ENCODE results near the gene CEACAM16. TPM values are rescaled to one million over a fixed set of nuclear protein-coding genes. Genes with fewer than 3 reads are reported as not detected.
"Not testable (repeated sequence)": the region's sequence is repeated elsewhere in the genome, so short reads cannot be mapped to it uniquely, and the experiment has no call there.

Gene CEACAM16
- total RNA-seq, 1 donor from 2014 or later = under 0.01 TPM

DNA sequence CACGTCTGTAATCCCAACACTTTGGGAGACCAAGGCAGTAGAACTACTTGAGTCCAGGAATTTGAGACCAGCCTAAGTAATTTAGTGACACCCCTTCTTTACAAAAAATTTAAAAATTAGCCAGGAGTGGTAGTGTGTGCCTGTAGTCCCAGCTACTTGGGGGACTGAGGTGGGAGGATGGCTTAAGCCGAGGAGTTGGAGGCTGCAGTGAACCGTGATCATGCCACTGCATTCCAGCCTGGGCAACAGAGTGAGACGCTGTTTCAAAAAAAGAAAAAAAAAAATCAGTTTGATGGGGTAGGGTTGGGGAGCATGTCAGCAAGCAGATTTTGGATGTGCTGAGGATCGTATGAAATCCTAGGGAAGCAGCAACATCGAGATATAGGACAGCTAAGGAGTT, 23.4 kb upstream of the CEACAM16 start:
- no peak for DNase-seq (ENCODE audit: low read depth in 2 of 2)

DNA sequence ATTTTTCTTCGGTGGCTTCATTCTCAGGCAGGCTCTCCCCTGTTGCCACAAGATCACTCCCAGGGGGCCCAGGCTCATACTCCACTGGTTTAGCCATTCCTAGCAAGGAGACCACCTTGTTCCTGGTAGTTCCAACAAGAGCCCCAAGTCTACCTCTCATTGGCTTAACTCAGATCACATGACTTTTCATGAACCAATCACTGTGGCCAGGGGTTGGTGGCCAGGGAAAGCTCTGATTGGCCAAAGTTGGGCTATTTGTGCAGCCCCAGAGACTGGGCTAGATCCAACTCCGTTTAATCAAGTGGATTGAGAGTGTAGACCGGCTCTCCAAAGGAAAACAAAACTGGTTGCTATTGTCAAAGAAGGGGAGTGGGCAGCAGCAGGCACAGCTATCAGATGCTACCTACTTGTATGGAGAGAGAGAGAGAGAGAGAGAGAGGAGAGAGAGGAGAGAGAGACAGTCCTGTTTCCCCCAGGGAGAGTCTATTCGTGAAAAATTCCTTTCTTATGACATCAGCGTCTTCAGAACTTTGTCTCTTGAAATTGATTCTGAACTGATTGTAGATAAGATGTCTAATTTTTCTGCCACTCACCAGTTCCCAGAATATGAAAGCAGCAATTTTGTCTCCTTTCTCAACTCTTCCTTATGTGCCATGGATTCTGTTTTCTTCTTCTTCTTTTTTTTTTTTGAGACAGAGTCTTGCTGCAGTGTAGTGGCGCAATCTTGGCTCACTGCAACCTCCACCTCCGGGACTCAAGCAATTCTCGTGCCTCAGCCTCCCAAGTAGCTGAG, 21.7 kb upstream of the CEACAM16 start:
- DNase-seq (ENCODE audit: low read depth in 2 of 2) = peak in 1 of 2 donors; percentile 53

DNA sequence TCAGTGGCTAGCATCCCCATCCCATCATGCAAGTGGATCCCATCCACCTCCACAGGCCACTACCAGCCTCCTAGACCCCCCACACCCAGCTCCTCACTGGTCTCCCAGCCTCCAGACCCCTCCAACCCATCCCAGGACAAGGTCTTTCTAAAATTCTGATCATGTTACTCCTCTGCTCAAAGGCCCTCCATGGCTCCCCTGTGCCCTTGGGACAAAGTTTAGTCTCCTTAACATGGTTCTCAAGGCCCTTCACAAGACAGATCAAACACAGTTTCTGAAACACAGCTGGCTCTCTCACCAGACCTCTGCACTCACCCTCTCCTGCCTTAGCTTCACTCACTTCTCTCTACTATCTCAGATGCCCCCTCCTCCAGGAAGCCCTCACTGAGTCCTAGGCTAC, 18.4 kb upstream of the CEACAM16 start:
- DNase-seq (ENCODE audit: low read depth in 2 of 2) = no peak

DNA sequence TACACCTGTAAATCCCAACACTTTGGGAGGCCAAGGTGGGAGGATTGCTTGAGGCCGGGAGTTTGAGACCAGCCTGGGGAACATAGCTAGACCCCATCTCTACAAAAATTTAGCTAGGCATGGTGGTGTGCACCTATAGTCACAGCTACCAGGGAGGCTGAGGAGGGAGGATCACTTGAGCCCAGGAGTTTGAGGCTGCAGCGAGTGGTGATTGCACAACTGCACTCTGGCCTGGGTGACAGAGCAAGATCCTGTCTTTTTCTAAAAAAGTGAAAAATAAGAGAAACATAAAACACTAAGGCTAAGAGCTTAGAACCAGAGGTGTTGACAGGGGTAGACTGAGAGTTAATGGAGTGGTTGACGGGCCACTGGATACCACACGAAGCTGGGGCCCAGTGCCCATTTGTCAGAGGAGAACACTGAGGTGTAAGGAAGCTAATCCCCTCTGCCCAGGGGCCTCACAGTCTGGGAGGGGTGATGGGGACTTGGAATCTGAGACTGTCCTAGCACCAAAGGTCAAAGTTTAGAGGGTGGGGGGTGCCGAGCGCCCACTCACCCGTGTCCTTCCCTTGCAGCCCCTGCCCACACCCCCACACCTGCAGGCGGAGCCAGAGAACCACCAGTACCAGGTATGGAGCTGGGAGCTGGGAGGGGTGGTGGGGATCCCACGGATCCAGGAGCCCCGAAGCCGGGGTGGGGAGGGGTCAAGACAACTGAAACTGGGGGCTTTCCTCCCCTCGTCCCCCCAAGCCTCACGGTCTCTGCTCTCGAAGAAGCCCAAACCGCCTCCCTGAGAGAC, 16.8 kb upstream of the CEACAM16 start:
- no peak for DNase-seq (ENCODE audit: low read depth in 2 of 2)

DNA sequence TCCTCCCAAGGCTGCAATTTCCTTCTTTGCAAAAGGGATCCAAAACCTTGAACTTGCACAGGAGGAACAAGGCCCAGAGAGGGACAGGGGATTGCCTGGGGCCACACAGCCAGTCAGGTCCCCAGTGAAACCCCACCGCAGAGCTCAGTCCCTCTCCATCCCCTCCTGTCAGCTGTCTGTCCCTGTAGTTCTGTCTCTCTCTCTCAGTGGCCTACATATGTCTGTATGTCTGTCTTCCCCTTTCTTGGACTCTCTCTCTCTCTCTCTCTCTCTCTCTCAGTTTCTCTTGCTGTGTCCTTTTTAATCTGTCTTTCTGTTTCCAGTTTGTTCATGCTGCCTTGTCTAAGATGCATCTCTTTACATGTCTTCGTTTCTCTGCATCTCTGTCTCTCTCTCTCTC, 16.1 kb upstream of the CEACAM16 start:
- DNase-seq (ENCODE audit: low read depth in 2 of 2) = no peak

DNA sequence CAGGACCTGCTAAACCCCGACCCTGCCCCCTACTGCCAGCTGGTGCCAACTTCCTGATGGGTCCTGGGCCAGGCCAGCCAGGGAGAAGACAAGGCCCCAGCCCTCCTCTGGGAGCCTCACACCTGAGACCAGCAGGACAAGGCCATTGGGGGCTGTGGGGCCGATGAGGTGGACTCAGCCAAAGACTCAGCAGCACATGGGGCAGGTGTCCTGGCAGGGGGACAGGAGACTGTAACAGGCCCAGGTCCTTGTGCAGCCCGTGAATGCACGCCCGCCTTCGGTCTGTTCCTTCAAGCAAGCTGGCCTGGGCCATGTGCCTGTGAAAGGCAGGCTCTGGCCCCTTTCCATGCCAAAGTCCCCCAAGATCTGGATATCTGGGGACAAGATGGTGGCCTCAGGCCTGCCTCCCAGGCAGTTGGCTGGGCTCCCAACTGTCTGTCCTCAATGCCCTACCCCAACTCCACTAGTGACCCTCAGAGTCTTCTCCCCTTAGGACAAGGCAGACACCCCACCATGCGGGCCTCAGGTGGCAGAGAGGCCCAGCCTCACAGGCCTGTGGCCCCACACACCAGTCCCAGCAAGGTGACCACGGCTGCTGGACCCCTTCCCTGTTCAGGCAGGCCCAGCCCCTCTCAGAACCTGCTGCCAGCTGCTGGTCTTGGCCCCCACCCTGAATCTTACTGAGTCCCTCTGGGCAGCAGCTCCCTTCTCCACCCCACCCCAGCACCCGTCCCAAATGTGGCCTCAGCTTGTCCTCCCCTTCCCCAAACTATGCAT, 15.3 kb upstream of the CEACAM16 start:
- no peak for DNase-seq (ENCODE audit: low read depth in 2 of 2)

DNA sequence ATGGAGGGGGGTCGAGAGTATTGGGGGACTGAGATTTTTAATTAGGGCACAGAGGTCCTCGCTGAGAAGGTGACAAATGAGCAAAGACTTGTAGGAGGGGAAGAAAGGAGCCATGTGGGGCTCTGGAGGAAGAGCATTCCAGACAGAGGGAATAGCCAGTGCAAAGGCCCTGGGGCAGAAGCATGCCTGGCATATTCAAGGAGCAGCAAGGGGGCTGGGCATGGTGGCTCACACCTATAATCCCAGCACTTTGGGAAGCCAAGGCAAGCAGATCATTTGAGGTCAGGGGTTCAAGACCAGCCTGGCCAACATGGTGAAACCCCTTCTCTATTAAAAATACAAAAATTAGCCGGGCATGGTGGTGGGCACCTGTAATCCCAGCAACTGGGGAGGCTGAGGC, 14.6 kb upstream of the CEACAM16 start:
- not testable (repeated sequence) for DNase-seq (ENCODE audit: low read depth in 2 of 2)

DNA sequence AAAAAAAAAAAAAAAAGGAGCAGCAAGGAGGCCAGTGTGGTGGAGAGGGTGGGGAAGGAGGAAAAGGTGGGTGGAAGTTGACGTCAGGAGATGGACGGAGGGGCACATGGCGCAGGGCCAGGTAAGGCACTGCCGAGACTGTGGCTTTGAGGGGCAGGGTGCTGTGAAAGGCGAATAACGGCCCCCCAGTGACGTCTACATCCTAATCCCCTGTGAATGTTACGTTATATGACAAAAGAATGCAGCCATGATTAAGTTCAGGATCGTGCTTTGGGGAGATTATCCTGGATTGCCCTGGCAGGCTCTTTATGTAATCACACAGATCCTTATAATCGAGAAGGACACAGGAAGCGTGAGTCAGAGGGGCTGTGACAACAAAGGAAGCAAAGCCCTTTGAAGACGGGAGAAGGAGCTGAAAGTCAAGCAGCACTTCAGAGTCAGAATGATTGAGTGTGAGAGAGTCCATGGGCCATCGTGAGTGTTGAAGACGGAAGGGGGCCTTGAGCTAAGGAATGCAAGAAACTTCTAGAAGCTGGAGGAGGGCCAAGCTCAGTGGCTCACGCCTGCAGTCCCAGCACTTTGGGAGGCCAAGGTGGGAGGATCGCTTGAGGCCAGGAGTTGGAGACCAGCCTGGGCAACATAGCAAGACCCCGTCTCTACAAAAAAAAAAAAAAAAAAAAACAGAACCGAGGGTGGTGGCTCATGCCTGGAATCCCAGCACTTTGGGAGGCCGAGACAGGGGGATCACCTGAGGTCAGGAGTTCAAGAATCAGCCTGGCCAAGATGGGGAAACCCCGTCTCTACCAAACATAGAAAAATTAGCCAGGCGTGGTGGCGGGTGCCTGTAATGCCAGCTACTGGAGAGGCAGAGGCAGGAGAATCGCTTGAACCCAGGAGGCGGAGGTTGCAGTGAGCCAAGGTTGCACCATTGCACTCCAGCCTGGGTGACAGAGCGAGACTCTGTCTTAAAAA, 13.8 kb upstream of the CEACAM16 start:
- peak; percentile 23 to 99 for DNase-seq (ENCODE audit: low read depth in 2 of 2)

DNA sequence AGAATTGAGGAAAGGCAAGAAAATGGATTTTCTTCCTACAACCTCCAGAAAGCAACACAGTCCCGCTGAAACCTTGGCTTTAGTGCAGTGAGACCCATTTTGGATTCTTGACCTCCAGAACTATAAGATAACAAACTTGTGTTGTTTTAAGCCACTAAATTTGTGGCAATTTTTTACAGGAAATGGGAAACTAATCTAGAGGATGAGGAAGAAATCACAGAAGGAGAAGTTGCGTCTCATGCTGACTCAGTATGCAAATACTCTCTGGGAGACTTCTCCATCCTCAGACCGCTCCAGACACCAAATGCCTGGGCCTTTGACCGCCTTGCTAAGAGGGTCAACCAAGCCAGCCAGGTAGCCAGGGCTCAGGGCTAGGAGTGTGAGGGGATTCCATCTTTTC, 13.1 kb upstream of the CEACAM16 start:
- peak in 1 of 2 donors; percentile 80 for DNase-seq (ENCODE audit: low read depth in 2 of 2)

DNA sequence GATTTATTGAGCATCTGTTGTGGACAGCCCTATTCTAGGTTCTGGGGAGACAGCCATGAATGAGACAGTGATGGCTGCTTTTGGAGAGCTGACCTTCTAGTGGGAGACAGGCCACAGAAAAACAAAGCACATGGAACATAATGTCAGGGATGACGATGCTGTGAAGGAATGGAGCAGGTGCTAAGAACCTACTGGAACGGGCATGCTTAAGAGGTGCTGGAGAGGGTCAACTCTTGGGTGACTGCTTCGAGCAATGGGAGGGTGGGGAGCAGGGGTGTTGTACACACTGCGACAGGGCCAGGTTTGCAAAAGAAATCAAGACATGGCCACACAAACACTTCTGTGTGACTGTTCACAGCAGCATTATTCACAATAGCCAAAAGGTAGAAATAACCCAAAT, 12.1 kb upstream of the CEACAM16 start:
- DNase-seq (ENCODE audit: low read depth in 2 of 2) = no peak

DNA sequence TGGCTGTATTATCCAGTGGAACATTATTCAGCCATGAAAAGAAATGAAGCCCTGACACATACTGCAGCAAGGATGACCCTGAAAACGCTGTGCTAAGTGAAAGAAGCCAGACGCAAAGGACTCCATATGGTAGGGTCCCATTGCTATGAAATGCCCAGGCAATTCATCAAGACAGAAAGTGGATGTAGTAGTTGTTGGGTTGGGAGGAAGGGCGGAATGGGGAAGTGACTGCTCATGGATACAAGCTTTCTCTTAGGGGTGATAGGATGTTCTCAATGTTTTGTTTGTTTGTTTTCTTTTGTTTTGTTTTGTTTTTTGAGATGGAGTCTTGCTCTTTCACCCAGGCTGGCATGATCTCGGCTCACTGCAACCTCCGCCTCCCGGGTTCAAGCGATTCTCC, 11.1 kb upstream of the CEACAM16 start:
- no peak for DNase-seq (ENCODE audit: low read depth in 2 of 2)

DNA sequence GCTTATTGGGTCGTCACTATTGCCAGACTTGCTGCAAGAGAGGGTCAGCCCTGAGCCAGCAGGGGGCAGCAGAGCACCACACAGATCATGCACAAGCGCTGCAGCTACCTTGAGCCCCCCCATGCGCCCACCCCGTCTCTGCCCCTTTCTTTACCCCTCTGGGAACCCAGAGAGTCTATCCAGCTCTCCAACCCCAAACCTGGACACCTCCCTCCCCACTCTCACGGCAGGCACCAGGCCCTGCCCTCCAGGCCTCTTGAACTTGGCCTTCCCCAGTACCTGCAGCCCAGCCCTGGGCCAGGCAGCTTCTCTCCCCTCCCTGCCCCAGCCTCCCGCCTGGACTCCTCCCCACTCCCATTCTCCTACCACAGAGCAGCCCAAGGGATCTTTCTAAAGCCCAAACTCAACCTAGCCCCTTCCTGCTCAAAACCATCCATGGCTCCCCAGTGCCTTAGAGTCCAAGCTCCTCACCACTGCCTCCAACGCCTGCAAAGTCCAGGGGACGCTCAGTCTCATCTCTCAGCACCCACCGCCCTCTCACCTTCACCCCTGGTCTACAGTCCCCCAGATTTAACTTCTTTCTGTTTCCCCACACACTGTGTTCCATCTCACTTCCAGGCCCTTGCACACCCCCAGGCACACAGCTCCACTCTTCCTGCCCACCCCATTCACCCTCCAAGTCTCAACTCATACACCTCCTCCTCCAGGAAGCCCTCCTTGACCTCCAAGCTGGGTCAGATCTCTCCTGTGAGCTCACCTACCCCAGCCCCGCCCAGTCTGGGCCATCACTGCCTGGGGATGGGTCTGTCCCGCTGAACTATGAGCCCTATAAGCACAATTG, 9.4 kb upstream of the CEACAM16 start:
- DNase-seq (ENCODE audit: low read depth in 2 of 2) = peak; percentile 82 to 90

DNA sequence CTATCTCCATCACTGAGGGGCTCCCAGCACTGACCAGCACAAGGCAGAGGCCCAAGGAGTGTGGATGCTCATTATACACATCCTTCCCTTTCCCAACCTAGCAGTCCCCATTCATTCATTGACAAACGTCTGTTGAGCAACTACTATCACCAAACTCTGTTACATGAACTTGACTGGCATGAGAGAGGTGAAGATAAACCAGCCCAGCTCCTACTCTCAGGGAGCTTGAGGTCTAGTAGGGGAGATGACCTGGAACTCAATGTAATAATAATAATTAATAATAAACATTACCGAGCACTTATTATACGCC, 8.9 kb upstream of the CEACAM16 start:
- no peak for DNase-seq (ENCODE audit: low read depth in 2 of 2)

DNA sequence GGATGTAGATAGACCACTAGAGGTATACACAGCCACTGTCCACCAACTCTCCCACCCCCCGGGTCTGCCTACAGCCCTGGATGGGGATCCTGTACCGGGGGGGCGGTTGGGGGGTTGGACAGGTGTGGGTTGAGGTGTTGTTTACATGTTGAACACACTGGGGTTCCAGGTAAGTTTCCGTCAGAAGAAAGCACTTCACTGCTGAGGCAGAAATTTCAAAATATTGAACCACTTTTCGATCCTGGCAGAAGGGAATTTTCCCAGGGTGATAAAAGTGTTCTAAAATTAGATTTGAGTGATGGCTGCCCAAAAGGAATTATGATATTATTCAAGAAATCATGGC, 6.6 kb upstream of the CEACAM16 start:
- no peak for DNase-seq (ENCODE audit: low read depth in 2 of 2)

DNA sequence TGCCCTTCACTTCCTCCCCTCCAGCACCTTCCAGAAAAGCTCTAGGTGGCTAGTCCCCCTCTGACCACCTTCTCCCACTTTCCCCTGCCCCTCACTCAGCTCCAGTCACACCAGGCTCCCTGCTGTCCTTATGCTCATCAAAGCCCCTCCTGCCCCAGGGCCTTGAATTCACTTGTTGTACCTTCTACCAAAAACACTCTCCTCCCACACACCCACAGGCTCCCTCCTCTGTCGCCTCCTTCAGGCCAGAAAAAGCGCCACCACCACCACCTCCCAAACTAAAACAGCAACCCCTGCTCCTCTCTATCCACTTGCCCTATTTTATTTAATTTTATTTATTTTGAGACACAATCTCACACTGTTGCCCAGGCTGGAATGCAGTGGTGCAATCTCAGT, 4.8 kb upstream of the CEACAM16 start:
- DNase-seq (ENCODE audit: low read depth in 2 of 2) = peak in 1 of 2 donors; percentile 14

DNA sequence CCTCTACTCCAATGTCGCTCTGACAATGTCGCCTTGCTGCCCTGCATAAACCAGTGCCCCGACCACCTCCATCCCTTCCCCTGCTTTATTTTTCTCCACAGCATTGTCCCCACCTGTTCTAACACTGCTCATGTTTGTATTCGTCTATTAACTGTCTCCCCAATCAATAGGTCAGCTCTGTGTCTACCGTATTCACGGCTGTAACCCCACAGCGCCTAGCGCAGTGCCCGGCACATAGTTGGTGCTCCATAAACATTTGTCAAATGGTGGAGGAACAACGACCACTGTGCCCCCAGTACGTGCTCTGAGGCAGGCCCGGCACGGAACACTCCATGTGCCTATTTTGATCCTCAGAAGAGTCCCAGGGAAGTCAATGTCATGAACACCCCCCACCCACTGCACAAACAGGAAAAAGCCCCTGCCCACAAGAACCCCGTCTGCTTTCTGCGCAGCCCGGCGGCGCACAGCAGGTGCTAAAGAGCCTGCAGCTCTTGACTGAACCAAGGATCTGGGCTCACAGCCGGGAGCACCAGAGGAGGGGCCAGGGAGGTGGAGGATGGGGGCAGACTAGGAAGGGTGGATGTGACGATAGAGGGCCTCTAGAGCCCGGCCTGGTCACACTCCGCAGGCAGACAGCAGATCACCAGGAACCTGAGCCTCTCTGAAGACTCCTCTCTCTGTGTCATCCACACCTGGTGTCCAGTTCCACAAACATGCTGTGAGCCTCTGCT, 1.8 kb upstream of the CEACAM16 start:
- no peak for DNase-seq (ENCODE audit: low read depth in 2 of 2)

DNA sequence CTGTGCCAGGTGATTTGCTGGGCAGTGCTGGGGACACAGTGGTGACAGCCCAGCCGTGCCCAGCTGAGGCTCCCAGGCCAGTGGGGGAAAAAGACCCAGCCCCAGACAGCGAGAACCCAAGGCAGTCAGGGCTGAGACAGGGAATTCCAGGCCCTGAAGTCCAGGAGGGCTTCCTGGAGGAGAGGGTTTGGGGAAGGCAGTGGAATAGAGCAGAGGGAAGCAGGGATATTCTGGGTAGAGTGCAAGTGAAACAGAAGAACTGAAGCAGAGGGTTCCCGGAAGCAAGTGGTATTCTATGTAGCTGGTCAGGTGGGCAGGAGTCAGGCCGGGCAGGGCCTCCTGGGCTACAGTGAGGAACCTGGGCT, 1.3 kb upstream of the CEACAM16 start:
- DNase-seq (ENCODE audit: low read depth in 2 of 2) = no peak

DNA sequence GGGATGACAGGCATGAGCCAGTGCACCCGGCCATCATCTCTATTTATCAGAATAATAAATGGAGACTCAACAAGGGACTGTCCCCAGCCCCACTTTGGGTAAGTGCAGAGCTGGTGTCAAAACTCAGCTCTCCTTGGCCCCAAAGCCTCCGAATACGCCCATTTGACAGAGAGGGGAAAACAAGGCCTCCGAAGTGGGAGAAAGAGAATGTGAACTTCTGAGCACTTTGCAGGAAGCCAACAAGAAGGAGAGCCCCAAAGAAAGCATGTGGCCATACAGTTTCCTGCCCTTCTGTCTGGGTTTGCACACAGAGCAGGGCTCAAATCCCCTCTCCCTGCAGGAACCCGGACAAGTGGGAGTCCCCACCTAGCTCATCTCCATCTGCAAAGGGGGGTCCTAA, 1.6 kb downstream of the CEACAM16 start:
- DNase-seq (ENCODE audit: low read depth in 2 of 2) = no peak

DNA sequence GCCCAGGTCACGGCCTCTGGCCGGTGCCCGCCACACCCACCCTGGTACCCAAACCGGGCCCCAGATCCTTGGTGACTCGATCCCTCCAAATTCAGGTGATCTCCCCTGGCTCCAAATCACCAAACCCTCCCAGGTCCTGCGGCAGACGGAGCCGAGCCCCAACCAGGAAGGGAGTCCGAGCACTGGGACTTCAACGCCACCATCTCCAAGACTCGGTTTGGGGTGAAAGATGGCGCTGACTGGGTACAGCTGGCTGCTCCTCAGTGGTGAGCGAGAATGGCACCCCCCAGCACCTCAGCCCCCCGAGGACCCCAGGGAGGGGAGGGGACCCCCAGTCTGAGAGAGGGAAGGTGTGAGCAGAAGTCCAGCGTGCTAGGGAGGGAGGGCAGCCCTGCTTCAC, 2.3 kb downstream of the CEACAM16 start:
- DNase-seq (ENCODE audit: low read depth in 2 of 2) = no peak

All from lung microvascular endothelial cell (primary cell).